ENCODE results near the gene TMEM125.
A peak's percentile ranks its signal among the peaks of the same experiment; 100 is the strongest.

Gene TMEM125

DNA sequence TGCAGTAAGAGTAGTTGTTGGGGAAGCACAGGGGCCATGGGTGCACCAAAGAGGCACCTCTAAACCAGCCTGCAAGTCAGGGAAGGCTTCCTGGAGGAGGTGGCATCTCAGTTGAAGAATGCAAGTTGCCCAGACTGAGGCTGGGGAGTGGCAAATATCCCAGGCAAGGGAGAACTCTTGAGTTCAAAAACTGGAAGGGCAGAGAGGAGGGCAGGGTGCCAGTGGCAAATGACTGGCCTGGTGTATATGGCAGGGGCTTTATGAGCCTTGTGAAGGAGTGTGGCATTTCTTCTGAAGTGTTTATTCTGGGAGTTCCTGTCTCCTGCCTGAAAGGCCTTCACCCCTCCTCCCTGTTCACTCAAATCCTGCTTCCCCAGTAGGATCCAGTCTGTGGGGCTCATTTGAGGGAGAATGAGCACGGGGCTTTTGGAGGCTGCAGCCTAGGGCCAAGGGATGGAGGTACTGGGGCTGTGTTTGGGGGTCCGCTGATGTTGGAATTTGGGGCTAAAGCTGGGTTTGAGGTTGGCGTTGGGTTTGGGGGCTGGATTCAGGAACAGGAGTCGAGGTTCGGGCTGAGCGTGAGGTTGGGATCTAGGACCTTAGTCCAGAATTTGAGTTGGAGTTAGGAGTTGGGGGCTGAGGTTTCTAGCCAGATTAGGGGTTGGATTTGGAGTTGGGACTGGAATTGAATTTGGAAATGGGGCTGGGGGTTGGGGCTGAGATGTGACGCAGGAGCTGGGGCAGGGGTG lies at the start of gene TMEM125:
TMEM125 (plus strand) TSS at position 357 of the 749 bp plus-strand sequence. CDS start 2,740 bp downstream, outside the sequence.
- DNase-seq, result no peak

DNA sequence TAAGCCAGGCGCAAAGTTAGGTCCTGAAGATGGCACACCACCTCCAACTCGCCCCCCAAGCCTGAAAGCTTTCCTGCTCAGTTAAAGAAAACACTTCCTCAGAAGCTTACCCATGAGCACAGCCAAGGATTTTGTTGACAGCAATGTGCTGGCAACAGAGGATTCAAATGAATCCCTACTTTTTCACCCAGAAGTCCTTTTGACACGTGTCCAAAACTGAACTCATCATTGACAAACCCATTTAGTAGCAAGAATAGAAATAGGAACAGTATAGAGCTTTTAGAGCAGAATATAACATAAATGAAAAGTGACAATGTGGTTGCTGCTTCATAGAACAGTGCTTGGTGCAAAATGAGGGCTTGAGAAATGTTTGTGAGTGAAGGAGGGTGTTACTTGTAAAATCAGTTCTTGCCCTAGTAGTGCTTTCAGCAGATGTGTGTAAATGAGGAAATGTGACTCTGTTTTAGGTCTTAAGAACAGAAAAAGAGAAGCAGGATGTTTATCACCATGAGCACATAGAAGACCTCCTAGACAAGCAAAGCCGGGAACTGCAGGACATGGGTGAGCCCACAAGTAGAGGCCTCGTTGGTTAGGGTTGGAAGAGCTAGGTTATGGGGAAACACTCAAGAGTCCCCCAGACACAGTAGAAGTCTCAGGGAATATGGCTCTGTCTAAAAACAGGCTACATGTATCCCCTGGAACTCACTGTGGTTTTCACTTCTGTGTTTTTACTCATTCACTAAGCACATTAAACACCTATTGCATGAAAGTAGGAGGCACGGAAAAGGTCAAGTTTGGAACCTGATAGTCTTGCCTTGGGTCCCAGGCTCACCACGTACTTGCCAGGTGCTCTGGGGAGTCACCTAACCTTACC lies 48.6 kb upstream of the TMEM125 start:
- DNase-seq, result no peak

DNA sequence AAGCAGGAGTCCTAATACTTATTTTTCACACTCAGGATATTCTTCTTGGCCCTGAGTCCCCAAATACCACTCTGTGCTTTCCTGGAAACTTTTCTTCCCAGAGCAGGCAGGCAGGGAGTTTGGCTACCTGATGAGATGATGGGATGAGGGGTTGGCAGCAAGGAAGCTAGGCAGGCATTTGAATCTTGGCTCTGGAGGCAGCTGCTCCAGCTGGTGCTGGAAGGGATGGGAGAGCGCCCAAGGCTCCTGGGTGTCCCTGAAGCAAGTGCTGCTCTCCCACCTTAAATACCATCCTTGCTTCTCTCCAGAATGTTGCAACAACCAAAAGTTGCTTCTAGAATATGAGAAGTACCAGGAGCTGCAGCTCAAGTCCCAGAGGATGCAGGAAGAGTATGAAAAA lies 48.0 kb upstream of the TMEM125 start:
- DNase-seq, result no peak

- no peak for DNase-seq
These were observed 46.9 kb upstream of the TMEM125 start for GRCh38 chr1:43222879-43223278.

- DNase-seq, result no peak
These were observed 44.6 kb upstream of the TMEM125 start for GRCh38 chr1:43225168-43225567.

GRCh38 chr1:43227143-43227764 lies 42.5 kb upstream of the TMEM125 start:
- DNase-seq, result peak; percentile 81

GRCh38 chr1:43229826-43230780 lies 39.7 kb upstream of the TMEM125 start:
- DNase-seq, result no peak

DNA sequence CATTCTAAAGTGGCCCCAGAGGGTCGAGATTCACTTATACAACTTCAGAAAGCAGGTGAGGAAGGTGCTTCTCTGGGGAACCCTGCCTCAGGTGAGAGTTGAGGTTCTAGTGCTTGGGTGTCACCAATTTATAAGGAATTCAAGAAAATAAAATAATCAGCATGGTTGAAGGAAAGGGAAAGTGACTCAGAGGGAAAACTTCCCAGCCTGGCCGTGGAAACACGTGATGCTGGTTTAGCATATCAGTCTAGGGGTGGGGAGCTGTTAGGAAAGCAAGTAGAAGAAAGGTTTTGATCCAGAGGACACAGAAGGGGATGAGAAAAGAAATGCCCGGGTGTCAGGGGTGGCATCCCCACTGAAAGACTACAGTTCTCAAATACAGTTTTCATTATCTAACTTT lies 37.7 kb upstream of the TMEM125 start:
- no peak for DNase-seq

DNA sequence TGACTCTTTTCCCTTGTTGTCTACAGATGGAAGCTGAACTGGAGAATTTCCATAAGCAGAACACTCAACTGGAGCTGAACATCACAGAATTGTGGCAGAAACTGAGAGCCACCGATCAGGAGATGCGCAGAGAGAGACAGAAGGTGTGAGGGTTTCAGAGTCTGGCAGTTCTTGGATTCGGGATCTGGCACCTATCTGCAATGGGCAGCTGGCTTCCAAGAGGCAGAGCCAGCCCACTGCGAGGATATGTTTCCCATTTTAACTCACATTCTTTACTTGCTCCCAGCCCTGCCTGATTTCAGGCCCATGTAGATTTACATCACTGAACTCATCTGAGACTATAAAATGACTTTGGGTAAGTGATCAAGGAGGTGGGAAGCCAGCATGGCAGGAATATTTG lies 37.3 kb upstream of the TMEM125 start:
- DNase-seq, result no peak

GRCh38 chr1:43233631-43234030 lies 36.2 kb upstream of the TMEM125 start:
- no peak for DNase-seq

DNA sequence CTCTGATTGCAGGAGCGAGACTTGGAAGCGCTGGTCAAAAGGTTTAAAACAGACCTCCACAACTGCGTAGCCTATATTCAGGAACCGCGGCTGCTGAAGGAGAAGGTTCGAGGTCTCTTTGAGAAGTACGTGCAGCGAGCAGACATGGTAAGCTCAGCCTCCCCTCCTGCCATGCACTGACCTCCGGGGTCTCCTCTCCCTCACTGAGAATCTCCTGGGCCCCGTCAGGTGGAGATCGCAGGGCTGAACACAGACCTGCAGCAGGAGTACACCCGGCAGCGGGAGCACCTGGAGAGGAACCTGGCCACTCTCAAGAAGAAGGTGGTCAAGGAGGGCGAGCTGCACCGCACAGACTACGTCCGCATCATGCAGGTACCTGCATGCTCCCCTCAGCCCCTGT lies 35.5 kb upstream of the TMEM125 start:
- no peak for DNase-seq

DNA sequence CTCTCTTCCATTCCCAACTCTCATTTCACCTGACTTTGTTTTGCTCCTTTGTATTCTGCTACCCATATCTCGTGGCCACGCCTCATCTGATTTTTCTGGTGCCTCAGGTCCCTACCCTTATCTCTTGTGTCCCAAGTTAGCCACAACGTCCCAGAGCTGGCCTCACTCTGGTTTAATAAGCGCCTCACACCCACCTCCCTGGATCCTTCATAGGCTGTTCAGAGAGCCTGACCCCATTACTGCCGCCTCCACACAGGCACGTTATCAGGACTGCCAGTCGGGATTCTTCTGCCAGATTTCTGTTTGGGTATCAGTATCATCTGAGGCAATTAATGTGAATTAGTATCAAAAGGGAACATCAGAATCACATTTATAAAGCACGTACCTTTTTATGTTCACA lies 34.7 kb upstream of the TMEM125 start:
- DNase-seq, result no peak

GRCh38 chr1:43235451-43236121 lies 34.2 kb upstream of the TMEM125 start:
- DNase-seq, result no peak

- no peak for DNase-seq
These were observed 32.7 kb upstream of the TMEM125 start for GRCh38 chr1:43237121-43237520.

DNA sequence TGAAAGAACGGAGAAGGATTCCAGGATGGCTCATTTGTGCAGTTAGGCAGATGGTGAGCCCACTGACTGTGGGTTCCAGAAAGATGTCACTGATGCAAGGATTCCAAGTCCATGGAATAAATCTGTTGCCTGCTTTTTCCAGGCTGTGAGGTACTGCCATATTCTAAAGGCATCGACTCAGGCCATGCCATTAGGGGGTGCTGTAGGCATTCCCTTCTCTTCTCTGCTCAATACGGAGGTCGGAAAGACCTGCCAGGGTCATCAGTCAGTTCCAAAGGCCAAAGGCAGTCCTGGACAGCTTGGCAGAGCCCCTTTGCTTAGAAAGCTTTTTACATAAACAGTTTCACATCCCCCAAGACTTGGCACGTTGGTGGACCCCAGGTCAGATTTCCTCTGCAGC lies 31.7 kb upstream of the TMEM125 start:
- peak; percentile 39 for DNase-seq

DNA sequence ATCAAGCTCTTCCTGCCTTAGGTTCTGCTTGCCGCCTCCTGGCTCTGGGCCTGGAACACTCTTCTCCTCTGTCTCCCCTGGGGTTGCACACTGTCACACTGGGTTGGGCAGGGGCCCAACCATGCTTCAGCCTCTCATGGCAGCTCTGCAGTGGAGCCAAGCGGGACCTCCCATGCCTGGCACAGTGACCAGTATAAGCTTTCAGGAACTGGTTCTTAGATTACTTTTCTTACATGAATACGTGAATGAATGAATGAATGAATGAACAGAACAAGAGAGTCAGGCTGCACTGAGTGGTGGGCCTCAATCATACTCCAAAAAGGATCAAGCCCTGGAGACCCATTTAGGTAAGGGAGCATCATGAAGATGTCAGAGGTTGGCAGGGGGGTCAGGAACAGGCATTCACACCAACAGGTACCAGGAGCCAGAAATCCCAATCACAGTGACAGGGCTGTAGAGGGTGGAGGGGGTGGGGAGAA lies 30.8 kb upstream of the TMEM125 start:
- DNase-seq, result no peak

- no peak for DNase-seq
These were observed 30.3 kb upstream of the TMEM125 start for GRCh38 chr1:43239484-43239883.

GRCh38 chr1:43241413-43241836 lies 28.4 kb upstream of the TMEM125 start:
- no peak for DNase-seq

DNA sequence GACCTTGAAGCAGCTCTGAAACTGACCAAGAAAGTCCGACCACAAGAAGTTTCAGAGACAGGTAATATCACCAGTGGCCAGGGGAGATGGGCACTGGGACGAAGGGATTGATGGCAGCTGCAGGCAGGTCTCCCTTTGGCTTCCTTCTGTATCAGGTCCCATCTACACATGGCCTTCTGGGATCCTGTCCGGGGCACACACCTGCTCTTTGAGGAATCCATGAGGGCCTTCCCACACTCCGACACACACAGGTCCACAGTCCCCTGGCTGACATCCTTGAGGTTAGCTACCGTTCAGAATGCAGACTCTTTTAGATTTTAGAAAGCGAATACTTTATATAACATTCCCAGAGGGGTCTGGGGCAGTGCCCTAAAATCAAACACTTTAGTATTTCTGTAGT lies 26.5 kb upstream of the TMEM125 start:
- DNase-seq, result no peak

DNA sequence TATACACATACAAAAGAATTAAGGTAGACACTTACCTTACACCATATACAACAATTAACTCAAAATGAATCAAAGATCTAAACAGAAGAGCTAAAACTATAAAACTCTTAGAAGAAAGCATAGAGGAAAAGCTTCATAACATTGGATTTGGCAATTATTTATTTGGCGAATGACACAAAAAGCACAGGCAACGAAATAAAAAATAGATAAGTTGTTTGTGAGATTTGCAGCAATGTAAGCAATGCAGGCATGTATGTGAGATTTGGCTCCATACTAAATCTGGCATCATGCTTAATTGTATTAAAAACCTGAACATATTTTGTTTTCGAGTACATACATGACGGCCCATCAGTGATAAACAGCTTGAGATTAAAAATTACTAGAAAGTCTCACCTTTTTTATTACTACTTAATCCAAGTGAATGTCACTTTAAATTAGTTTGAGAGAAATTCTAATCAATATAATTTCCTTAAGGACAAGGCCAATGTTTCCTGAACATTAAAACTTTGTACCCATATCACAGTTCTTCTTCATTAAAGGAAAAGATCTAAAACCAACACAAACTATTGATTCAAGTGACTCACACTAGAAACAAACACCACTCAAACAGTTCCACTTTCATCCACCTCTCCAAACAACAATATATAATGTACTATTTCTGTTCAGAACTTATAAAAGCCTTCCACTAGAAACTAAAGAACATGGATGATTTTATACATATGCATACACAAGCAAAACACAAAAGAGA lies 23.1 kb upstream of the TMEM125 start:
- no peak for DNase-seq

All from right hindlimb (tissue), 1 donor.